Activated naive CD4-positive, alpha-beta T cell treated with anti-CD3 and anti-CD28 coated beads, Interleukin-2, amount 10 ng/mL, durations not matched to agents 7 days and 5 days (primary cell): ENCODE data around the gene LGR6.
A peak's percentile ranks its signal among the peaks of the same experiment; 100 is the strongest.
"Not testable (repeated sequence)": the region's sequence is repeated elsewhere in the genome, so short reads cannot be mapped to it uniquely, and the experiment has no call there.

Experiments used
- CTCF ChIA-PET: fragments of 350-600 bp; sonication (Branson Sonifier 250); formaldehyde crosslinking; loops from one replicate; lab custom pipeline; 2021; ENCODE audit warnings: antibody characterized with exemption; lab: Charles Lee
- DNase-seq: peaks from one replicate; pipeline ENCODE4 v3.0.0-alpha.2; 2020
- H3K27ac Mint-ChIP-seq: one replicate; pipeline ENCODE4 v1.8.0; 2021; ENCODE audit warnings: mild to moderate bottlenecking, moderate library complexity, mixed read lengths
- H3K27me3 Mint-ChIP-seq: one replicate; pipeline ENCODE4 v1.8.0; 2021; ENCODE audit warnings: mild to moderate bottlenecking, mixed read lengths
- H3K36me3 Mint-ChIP-seq: one replicate; pipeline ENCODE4 v1.8.0; 2021; ENCODE audit warnings: mixed read lengths
- H3K4me1 Mint-ChIP-seq: one replicate; pipeline ENCODE4 v1.8.0; 2021; ENCODE audit warnings: mixed read lengths
- H3K4me3 Mint-ChIP-seq: one replicate; pipeline ENCODE4 v1.8.0; 2021; ENCODE audit warnings: mild to moderate bottlenecking, moderate library complexity, mixed read lengths
- H3K9me3 Mint-ChIP-seq: one replicate; pipeline ENCODE4 v1.8.0; 2021; ENCODE audit warnings: mixed read lengths

The LGR6 gene

GRCh38 chr1:202233171-202233570 is 39.6 kb downstream of the LGR6 start:
- H3K27ac Mint-ChIP-seq, result no peak overlapping the region
- no peak for DNase-seq

DNA sequence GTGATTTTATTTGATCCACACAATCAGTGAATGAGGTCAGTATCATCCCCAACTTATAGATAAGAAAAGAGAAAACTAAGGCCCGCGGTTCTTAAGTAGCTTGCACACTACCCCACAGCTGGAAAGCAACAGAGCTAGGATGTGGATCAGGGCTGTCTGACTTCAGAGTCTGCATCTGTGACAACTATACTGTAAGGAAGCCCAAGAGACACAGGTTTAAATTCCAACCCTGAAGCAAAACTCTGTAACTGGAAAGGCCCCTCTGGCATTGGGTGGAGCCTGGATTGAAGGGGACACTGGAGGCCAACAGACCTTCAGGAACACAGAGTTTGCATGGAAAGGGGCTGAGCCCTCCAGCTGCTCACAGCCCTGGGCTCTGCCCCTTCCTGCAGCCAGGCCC is 40.2 kb downstream of the LGR6 start:
- Mint-ChIP-seq H3K36me3 (no peaks in the 10 kb centered on the region), H3K4me1 (peaks cover 4% of the 10 kb centered on the region), H3K4me3 (no peak overlapping the region), H3K27ac (no peak overlapping the region), H3K27me3 (peaks cover 73% of the 10 kb centered on the region), H3K9me3 (no peaks in the 10 kb centered on the region)
- CTCF ChIA-PET, result no interaction called here
- no peak for DNase-seq

More at GRCh38 chr1:202233171-202233570, 39.6 kb downstream of the LGR6 start:
- CTCF ChIA-PET, result no interaction called here
- Mint-ChIP-seq H3K4me1 (peaks cover 10% of the 10 kb centered on the region), H3K27me3 (peaks cover 70% of the 10 kb centered on the region), H3K4me3 (no peak overlapping the region), H3K36me3 (no peaks in the 10 kb centered on the region), H3K9me3 (no peaks in the 10 kb centered on the region)

DNA sequence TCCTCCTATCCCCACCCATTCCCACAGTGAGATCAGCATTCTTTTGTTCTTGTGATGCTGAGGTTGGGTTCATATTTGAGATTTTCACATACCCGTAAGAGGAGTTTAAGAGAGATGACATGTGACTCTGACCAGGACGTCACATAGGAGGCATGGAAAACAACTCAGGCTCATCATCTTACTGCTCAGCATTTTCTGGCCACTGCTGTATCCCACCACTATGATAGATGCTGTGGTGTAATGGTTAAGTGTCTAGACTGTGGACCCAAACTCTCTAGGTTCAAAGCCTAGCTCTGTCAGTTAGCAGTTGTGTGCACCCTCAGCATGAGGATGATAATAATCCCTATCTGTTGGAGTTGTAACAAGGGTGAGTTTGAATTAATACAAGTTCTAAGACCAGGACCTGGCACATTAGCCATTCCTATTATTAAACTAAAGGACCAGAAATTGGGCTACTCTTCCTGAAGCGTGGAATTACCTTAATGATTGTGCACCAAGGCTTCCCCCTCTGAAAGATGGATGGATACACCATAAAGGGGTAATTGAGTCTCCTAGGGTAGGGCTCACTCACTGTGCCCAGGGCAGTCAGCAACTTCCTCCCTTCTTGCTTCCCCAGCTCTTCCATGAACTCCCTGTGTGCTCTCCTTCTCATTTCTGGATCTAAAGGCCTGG is 40.9 kb downstream of the LGR6 start:
- H3K27me3 Mint-ChIP-seq, result peaks cover 79% of the 10 kb centered on the region
- H3K4me3 Mint-ChIP-seq, result no peak overlapping the region
- H3K4me1 Mint-ChIP-seq, result no peaks in the 10 kb centered on the region
- DNase-seq, result no peak
- no peaks in the 10 kb centered on the region for H3K36me3 Mint-ChIP-seq
- H3K9me3 Mint-ChIP-seq, result no peaks in the 10 kb centered on the region
- CTCF ChIA-PET, result interaction anchor here (1.7 to 1.8 kb wide), 2 partner anchors 8 to 45 kb away, joined by 5 read pairs; no protein-coding TSS in a partner anchor
- H3K27ac Mint-ChIP-seq, result no peak overlapping the region

DNA sequence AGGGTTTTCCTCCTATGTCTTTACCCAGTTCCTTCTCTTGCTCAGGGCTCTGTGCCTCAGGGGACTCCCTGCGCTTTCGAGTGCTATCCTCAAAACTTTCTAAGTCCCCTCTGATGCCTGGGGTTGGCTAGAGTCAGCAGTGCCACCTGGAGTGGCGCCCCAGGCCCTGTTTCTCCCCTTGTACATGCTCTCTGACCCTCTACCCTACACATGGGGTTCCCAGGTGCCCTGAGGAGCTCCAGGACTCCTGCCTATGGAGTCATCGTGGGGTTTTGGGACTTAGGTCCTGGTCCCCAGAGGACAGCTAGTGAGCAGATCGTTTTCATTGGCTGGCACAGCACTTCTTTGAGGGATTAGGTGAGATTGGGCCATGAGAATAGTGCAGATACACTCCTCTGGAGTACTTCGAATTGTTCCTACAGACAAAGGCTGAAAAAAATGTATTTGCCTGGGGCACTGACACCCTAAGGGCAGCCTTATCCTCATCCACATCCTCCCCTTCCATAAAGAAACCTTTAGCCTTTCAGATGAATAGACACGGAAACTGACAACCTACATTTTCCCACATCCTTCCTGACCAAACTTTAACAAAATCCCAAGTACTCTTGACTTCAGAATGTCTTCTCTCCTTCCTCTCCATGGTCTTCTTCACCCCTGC is 41.5 kb downstream of the LGR6 start:
- CTCF ChIA-PET, result interaction anchor here (1.7 to 2.7 kb wide), 3 partner anchors 9 to 46 kb away, joined by 5 to 7 read pairs (median 5); no protein-coding TSS in a partner anchor
- Mint-ChIP-seq H3K4me1 (no peaks in the 10 kb centered on the region), H3K4me3 (no peak overlapping the region), H3K27me3 (peaks cover 84% of the 10 kb centered on the region), H3K36me3 (no peaks in the 10 kb centered on the region), H3K9me3 (no peaks in the 10 kb centered on the region), H3K27ac (no peak overlapping the region)
- no peak for DNase-seq

DNA sequence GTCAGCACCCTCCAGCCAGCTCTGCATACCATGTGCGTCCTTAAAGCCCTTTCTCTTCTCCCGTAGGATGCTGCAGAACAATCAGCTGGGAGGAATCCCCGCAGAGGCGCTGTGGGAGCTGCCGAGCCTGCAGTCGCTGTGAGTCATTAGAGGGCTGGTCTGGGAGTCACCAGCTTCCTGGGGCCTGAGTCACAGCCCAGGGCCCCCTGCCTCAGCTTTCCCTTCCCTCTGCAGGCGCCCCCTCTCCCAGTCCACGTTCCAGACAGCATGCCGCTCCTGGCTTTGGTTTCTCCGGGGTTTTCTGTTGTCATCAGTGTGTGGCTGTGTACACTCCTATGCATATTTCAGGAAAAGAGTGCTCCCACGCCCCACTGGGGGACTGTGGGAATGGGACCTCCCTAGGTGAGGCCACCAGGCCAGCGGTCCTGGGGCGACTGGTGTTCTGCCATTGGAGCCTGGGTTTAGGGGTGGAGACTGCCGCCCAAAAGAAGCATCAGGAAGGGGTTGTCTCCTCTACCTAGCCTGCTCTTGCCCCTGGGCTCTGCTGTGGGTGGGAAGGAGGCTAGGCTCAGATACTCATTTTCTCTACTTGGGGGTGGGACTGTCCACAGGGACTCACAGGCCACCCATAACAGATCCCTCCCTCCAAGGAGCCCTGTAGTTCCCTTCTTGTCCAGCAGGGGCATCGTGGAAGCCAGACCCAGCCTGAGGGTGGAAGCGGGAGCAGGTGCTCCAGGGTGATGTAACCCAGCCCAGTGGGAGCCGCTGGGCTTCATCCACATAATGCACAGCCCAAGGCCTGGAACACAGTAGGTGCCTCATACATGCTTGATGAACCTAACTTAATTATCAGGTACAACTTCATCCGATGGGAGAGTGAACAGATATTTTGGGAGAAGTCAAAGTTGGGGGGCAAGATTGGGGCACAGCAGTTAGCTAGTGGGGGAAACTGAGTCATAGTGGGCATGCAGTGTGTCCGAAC is 42.5 kb downstream of the LGR6 start:
- Mint-ChIP-seq H3K4me3 (no peak overlapping the region), H3K9me3 (no peaks in the 10 kb centered on the region), H3K36me3 (no peaks in the 10 kb centered on the region), H3K27me3 (peaks cover 81% of the 10 kb centered on the region), H3K4me1 (no peaks in the 10 kb centered on the region), H3K27ac (no peak overlapping the region)
- CTCF ChIA-PET, result interaction anchor here (0.6 to 2.7 kb wide), 7 partner anchors 10 to 656 kb away, joined by 3 to 7 read pairs (median 5); no protein-coding TSS in a partner anchor
- peak; percentile 78 for DNase-seq

- no peaks in the 10 kb centered on the region for H3K36me3 Mint-ChIP-seq
- no peaks in the 10 kb centered on the region for H3K9me3 Mint-ChIP-seq
- no peaks in the 10 kb centered on the region for H3K4me1 Mint-ChIP-seq
- no peak overlapping the region for H3K4me3 Mint-ChIP-seq
- H3K27ac Mint-ChIP-seq, result no peak overlapping the region
- peaks cover 86% of the 10 kb centered on the region for H3K27me3 Mint-ChIP-seq
- peak; percentile 46 for DNase-seq
- CTCF ChIA-PET, result interaction anchor here (0.6 to 2.7 kb wide), 6 partner anchors 10 to 655 kb away, joined by 3 to 7 read pairs (median 3); no protein-coding TSS in a partner anchor
These were observed 43.5 kb downstream of the LGR6 start for GRCh38 chr1:202237052-202237451.

DNA sequence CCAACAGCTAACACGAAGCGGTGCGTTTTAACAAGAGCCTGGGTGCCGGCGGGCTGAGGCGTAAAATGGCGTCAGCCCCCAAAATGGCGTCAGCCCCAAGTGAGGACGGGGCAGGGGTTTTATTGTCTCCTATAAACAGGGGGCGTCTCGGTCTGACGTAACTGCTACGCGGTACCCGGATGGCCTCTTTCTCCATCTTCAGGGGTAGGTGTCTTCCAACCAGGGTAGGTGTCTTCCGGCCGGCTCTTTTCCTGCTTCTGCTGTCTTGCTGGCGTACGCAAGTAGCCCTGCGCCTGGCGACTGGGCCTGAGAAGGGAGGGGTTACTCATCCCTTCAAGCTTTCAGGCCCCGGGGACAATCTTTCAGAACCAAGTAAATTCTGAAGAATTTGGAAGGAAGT is 45.3 kb downstream of the LGR6 start:
- H3K27ac Mint-ChIP-seq, result no peak overlapping the region
- CTCF ChIA-PET, result interaction anchor here (1.2 kb wide), 1 partner anchor 46 kb away, joined by 4 read pairs; the partner anchor contains the start of gene LGR6
- no peaks in the 10 kb centered on the region for H3K36me3 Mint-ChIP-seq
- H3K27me3 Mint-ChIP-seq, result peaks cover 85% of the 10 kb centered on the region
- H3K4me1 Mint-ChIP-seq, result no peaks in the 10 kb centered on the region
- H3K9me3 Mint-ChIP-seq, result no peaks in the 10 kb centered on the region
- no peak for DNase-seq
- no peak overlapping the region for H3K4me3 Mint-ChIP-seq

DNA sequence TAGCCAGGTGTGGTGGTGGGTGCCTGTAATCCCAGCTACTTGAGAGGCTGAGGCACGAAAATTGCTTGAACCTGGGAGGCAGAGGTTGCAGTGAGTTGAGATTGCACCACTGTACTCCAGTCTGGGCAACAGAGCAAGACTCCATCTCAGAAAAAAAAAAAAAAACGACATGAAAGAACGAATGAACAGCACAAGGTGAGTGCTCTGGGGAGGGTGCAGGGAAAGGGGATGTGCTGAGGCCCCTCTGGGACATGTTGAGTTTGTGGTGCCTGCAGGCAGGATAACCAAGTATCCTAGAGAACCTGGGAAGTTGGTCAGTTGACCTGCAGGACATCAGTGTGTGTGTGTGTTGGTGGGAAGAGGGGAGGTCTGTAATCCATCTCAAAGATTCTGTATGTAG is 46.6 kb downstream of the LGR6 start:
- H3K4me3 Mint-ChIP-seq, DNase-seq, H3K9me3 Mint-ChIP-seq, H3K27ac Mint-ChIP-seq, H3K4me1 Mint-ChIP-seq, H3K36me3 Mint-ChIP-seq: not testable (repeated sequence)
- CTCF ChIA-PET, result interaction anchor here (1.3 kb wide), 1 partner anchor 15 kb away, joined by 3 read pairs; no protein-coding TSS in a partner anchor
- peaks cover 73% of the 10 kb centered on the region for H3K27me3 Mint-ChIP-seq

- Mint-ChIP-seq H3K27ac (no peak overlapping the region), H3K9me3 (no peaks in the 10 kb centered on the region), H3K4me1 (no peaks in the 10 kb centered on the region), H3K27me3 (peaks cover 70% of the 10 kb centered on the region), H3K4me3 (no peak overlapping the region), H3K36me3 (no peaks in the 10 kb centered on the region)
- DNase-seq, result no peak
- CTCF ChIA-PET, result interaction anchor here (1.3 kb wide), 1 partner anchor 15 kb away, joined by 3 read pairs; no protein-coding TSS in a partner anchor
These were observed 47.4 kb downstream of the LGR6 start for GRCh38 chr1:202240956-202241355.

- H3K27ac Mint-ChIP-seq, result no peak overlapping the region
- H3K9me3 Mint-ChIP-seq, result no peaks in the 10 kb centered on the region
- no peak for DNase-seq
- no peak overlapping the region for H3K4me3 Mint-ChIP-seq
- CTCF ChIA-PET, result interaction anchor here (1.3 to 1.5 kb wide), 2 partner anchors 14 to 16 kb away, joined by 3 read pairs; no protein-coding TSS in a partner anchor
- peaks cover 64% of the 10 kb centered on the region for H3K27me3 Mint-ChIP-seq
- H3K4me1 Mint-ChIP-seq, result no peaks in the 10 kb centered on the region
- H3K36me3 Mint-ChIP-seq, result no peaks in the 10 kb centered on the region
These were observed 47.9 kb downstream of the LGR6 start for GRCh38 chr1:202241376-202242079.

- H3K4me3 Mint-ChIP-seq, result no peak overlapping the region
- peaks cover 60% of the 10 kb centered on the region for H3K27me3 Mint-ChIP-seq
- H3K9me3 Mint-ChIP-seq, result no peaks in the 10 kb centered on the region
- no peak for DNase-seq
- no peak overlapping the region for H3K27ac Mint-ChIP-seq
- H3K36me3 Mint-ChIP-seq, result no peaks in the 10 kb centered on the region
- CTCF ChIA-PET, result interaction anchor here (1.5 kb wide), 1 partner anchor 14 kb away, joined by 3 read pairs; no protein-coding TSS in a partner anchor
- no peaks in the 10 kb centered on the region for H3K4me1 Mint-ChIP-seq
These were observed 48.5 kb downstream of the LGR6 start for GRCh38 chr1:202242080-202242419.

- no peaks in the 10 kb centered on the region for H3K4me1 Mint-ChIP-seq
- no peak overlapping the region for H3K4me3 Mint-ChIP-seq
- H3K9me3 Mint-ChIP-seq, result no peaks in the 10 kb centered on the region
- DNase-seq, result no peak
- H3K36me3 Mint-ChIP-seq, result no peaks in the 10 kb centered on the region
- no peak overlapping the region for H3K27ac Mint-ChIP-seq
- CTCF ChIA-PET, result interaction anchor here (1.5 kb wide), 1 partner anchor 13 kb away, joined by 3 read pairs; no protein-coding TSS in a partner anchor
- H3K27me3 Mint-ChIP-seq, result peaks cover 55% of the 10 kb centered on the region
These were observed 49.4 kb downstream of the LGR6 start for GRCh38 chr1:202243006-202243405.

DNA sequence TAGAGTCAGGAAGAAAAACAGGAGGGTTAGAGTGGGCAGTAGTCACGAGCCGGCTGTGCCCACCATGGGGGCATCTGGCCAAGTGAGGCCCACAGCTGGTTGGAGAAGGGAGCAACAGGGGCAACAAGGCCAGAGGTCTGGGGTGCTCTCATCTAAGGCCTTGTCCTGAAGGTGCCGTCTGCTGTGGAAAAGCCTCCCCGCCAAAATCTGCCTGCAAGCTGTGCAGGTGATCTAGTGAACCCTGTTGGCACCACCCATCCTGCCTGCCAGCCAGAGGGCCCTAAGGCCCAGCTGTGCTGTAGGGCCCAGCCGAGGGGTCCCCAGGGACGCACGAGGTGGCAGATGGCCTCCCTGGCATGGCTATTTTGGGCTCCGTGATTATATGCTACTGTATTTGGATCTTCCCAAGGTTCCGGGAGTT is 51.3 kb downstream of the LGR6 start:
- no peaks in the 10 kb centered on the region for H3K4me1 Mint-ChIP-seq
- no peaks in the 10 kb centered on the region for H3K36me3 Mint-ChIP-seq
- H3K27me3 Mint-ChIP-seq, result peaks cover 56% of the 10 kb centered on the region
- no peak overlapping the region for H3K27ac Mint-ChIP-seq
- no peak for DNase-seq
- CTCF ChIA-PET, result interaction anchor here (0.9 kb wide), 1 partner anchor 29 kb away, joined by 3 read pairs; no protein-coding TSS in a partner anchor
- no peaks in the 10 kb centered on the region for H3K9me3 Mint-ChIP-seq
- H3K4me3 Mint-ChIP-seq, result no peak overlapping the region
